Measurements from ENCODE around the gene SPOCK2.
"Not testable (repeated sequence)": the region's sequence is repeated elsewhere in the genome, so short reads cannot be mapped to it uniquely, and the experiment has no call there.

The SPOCK2 gene

DNA sequence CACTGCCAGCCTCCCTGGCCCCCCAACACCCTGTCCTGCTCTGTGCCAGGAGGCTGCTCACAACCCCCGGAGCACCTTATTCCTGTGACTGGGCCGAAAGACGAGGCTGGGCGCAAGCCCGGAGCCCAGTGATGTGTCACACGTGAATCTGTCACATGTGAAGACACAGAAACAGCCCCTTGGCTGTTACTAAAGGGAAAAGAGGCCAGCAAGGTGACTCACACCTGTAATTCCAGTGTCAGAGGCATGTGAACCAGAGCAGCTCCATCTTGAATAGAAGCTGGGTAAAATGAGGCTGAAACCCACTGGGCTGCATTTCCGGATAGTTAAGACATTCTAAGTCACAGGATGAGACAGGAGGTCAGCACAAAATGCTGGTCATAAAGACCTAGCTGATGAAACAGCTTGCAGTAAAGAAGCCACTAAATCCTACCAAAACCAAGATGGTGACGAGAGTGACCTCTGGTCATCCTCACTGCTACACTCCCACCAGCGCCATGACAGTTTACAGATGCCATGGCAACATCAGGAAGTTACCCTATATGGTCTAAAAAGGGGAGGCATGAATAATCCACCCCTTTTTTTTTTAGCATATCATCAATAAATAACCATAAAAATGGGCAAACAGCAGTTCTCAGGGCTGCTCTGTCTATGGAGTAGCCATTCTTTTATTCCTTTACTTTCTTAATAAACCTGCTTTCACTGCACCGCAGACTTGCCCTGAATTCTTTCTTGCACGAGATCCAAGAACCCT lies 55.8 kb downstream of the SPOCK2 start:
- not testable (repeated sequence) for H3K27ac Mint-ChIP-seq; H3K27me3 Mint-ChIP-seq; H3K4me1 Mint-ChIP-seq (ENCODE audit: low read depth); H3K4me3 Mint-ChIP-seq; H3K36me3 Mint-ChIP-seq (ENCODE audit: low read depth); DNase-seq; H3K9me3 Mint-ChIP-seq

DNA sequence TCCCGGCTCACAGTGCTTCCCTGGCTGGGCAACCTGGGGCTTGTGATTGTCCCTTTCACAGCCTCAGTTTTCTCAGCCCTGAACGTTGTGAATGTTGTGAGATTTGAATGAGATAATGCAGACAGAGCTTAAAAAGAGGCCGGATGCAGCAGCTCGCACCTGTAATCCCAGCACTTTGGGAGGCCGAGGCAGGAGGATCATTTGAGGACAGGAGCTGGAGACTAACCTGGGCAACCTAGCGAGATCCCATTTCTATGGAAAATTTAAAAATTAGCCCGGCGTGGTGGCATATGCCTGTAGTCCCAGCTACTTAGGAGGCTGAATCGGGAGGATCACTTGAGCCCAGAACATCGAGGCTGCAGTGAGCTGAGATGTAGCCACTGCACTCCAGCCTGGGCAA lies 56.6 kb downstream of the SPOCK2 start:
- Mint-ChIP-seq H3K36me3 (ENCODE audit: low read depth) (no peaks in the 10 kb centered on the region), H3K27ac (no peak overlapping the region), H3K4me3 (no peak overlapping the region), H3K27me3 (peaks cover 9% of the 10 kb centered on the region), H3K4me1 (ENCODE audit: low read depth) (peaks cover 6% of the 10 kb centered on the region), H3K9me3 (no peaks in the 10 kb centered on the region)
- DNase-seq, result no peak

DNA sequence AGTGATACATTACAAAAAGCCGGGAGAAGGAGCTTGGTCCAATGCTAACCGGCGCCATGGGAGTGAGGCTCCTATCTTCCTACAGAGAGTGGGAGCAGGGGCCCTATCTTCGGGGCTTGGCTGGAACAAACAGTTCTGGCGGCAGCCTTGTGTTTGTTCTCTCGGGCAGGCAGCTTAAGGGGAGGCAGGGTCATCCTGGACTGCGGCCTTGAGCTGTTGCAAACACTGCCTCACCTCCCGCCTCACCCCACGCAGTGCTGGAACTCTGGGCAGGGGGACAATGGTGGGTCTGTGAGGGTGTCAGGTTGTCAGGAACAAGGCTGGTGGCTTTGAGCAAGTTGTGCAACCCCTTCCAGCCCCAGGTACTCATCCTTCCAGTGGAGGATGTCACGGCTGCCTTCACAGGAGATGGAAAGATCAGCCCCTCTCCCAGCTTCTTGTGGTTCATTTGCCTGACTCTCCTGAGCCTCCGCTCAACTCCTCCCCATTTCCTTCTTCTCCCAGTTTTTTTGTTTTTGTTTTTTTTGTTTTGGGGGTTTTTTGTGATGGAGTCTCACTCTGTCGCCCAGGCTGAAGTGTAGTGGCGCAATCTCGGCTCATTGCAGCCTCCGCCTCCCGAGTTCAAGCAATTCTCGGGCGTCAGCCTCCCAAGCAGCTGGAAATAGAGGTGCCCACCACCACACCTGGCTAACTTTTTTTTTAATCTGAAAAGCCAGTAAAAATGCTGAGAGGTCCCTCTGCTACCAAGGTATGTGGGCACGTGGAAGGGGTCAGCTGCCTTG lies 57.4 kb downstream of the SPOCK2 start:
- Mint-ChIP-seq H3K4me1 (ENCODE audit: low read depth) (peaks cover 6% of the 10 kb centered on the region), H3K9me3 (no peaks in the 10 kb centered on the region), H3K27me3 (peaks cover 9% of the 10 kb centered on the region), H3K4me3 (no peak overlapping the region), H3K27ac (no peak overlapping the region), H3K36me3 (ENCODE audit: low read depth) (no peaks in the 10 kb centered on the region)
- DNase-seq, result no peak

DNA sequence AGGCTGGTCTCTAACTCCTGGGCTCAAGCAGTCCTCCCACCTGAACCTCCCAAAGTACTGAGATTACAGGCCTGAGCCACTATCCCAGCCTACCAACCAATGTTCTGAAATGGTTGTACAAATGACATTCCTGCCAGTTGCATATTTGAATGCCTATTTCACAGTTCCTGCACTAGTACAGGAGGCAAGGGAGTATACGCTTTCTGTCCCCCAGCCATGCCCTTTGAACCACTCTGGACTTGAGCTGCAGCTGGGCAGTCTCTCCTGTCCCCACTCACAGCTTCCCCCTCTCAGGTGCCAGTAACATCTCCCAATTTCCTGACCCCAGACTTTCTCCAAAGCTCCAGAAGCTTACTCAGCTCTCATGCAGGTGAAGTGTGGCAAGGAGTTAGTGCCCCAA lies 58.9 kb downstream of the SPOCK2 start:
- no peak overlapping the region for H3K27ac Mint-ChIP-seq
- H3K36me3 Mint-ChIP-seq (ENCODE audit: low read depth), result no peaks in the 10 kb centered on the region
- H3K9me3 Mint-ChIP-seq, result no peaks in the 10 kb centered on the region
- DNase-seq, result no peak
- peaks cover 9% of the 10 kb centered on the region for H3K27me3 Mint-ChIP-seq
- no peak overlapping the region for H3K4me3 Mint-ChIP-seq
- H3K4me1 Mint-ChIP-seq (ENCODE audit: low read depth), result peaks cover 6% of the 10 kb centered on the region

DNA sequence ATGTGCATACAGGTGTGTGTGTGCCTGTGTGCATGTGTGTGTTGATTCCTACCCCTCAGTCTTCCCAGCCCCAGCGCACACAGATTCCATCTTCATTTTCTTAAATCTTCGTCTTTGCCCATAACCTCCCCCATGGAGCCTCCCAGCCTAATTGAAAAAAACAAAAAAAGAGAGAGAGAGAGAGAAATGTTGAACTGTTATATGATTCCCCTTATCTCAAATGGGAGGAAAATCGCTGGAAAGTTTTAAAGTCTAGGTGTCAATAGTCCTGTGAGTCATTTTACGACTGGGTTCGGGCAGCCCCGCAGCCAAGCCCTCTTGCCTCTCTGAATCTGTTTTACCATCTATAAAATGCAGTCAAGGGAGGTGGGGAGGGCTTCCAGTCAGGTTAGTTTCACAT lies 60.9 kb downstream of the SPOCK2 start:
- Mint-ChIP-seq H3K4me1 (ENCODE audit: low read depth) (peaks cover 6% of the 10 kb centered on the region), H3K9me3 (no peaks in the 10 kb centered on the region), H3K27ac (no peak overlapping the region), H3K36me3 (ENCODE audit: low read depth) (no peaks in the 10 kb centered on the region), H3K27me3 (peaks cover 7% of the 10 kb centered on the region), H3K4me3 (no peak overlapping the region)
- no peak for DNase-seq

DNA sequence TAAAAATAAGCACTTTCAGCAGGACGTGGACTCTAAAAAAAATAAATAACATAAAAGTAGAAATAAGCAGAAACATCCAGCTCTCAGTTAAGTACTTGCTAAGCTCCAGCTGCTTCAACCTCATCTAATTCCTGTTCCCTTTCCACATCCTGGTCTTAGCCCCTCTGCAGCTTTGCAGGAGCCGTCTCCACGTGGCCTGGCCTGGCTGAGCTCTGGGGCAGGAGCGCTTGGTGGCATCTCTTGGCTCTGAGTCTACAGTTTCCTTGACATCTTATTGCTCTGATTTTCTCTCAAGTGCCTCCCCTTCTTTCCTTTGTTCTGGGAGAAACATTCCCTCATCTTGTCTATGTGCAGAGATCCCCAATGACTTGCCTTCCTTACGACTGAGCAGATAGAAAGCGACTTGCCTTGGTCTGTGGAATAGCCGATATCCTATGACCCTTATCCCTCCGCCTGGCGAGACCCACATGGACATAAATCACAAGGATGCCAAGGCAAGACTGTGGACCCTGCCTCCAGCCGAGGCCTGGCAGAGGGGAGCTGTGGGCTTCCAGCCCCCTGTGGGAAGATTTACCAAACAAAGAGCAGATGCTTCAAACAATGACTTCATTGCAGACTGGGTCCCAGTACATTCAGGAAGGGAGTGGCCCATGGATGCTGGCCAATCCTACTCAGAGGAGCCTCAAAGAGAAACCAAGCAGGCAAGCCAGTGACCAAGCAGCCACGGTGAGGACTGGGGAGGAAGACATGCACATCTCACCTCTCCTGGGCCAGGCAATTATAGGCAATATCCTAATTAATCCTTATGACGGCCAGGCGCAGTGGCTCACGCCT lies 61.9 kb downstream of the SPOCK2 start:
- no peak for DNase-seq
- Mint-ChIP-seq H3K36me3 (ENCODE audit: low read depth) (no peaks in the 10 kb centered on the region), H3K27ac (no peak overlapping the region), H3K9me3 (no peaks in the 10 kb centered on the region), H3K4me1 (ENCODE audit: low read depth) (peaks cover 6% of the 10 kb centered on the region), H3K27me3 (peaks cover 7% of the 10 kb centered on the region), H3K4me3 (no peak overlapping the region)

DNA sequence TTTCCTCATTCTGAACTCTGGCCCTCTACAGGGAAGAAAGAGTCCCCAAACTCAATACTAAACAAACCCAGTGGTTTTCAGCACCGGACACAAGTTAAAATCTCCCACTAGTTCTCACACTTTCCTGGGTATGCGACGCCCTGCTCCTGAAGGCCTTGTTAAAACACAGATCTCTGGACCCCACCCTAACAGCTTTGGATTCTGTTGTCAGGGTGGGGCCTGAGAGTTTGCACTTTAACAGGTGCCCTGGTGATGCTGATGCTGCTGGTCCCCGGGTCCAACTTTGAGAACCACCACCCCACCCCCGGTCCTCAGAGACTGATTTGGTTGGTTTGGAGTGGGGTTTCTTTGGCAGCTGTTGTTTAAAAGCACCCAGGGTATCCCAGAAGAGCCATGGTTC lies 62.5 kb downstream of the SPOCK2 start:
- Mint-ChIP-seq H3K27me3 (peaks cover 7% of the 10 kb centered on the region), H3K9me3 (no peaks in the 10 kb centered on the region), H3K27ac (no peak overlapping the region), H3K4me3 (no peak overlapping the region), H3K36me3 (ENCODE audit: low read depth) (no peaks in the 10 kb centered on the region), H3K4me1 (ENCODE audit: low read depth) (peaks cover 6% of the 10 kb centered on the region)
- no peak for DNase-seq

DNA sequence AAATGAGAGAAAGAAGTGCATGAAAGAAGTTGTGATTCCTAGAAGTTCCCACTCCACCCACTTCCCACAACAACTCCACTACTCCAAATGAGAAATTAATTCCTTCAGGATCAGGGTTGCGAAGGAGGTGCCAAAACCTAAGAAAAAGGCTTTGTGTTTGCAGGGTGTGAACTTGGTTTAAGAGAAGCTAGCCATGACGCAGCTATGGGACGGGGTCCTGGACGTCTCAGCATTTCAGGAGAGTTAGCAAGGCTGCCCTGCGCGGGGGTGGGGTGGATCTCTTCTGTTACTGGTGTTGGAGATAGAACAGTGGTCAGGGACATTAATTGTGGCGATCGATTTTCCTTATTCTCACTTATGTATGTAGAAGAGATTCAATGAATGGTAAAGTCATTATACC lies 63.0 kb downstream of the SPOCK2 start:
- Mint-ChIP-seq H3K27ac (no peak overlapping the region), H3K4me3 (no peak overlapping the region), H3K27me3 (peaks cover 5% of the 10 kb centered on the region), H3K9me3 (no peaks in the 10 kb centered on the region), H3K4me1 (ENCODE audit: low read depth) (peaks cover 6% of the 10 kb centered on the region), H3K36me3 (ENCODE audit: low read depth) (no peaks in the 10 kb centered on the region)
- DNase-seq, result no peak

DNA sequence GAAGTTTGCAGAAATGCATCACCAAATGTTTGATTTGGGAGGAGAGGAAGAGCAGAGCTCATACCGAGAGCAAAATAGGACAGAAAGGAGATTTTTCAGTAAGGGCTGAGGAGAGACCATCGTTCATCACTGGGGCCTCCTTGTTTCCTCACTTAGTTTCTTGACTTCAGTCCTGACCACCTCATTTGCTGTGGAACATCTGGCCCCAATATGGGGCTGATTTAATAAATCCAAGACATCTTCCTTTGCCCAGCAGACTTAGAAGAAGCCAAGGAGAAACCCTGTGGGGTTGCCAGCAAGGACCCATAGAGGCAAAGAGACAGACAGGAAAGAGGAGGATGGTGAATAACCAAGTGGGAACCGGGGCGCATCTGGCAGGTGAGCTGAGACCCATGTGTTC lies 63.8 kb downstream of the SPOCK2 start:
- H3K36me3 Mint-ChIP-seq (ENCODE audit: low read depth), result no peaks in the 10 kb centered on the region
- no peaks in the 10 kb centered on the region for H3K9me3 Mint-ChIP-seq
- no peak overlapping the region for H3K27ac Mint-ChIP-seq
- H3K27me3 Mint-ChIP-seq, result peaks cover 4% of the 10 kb centered on the region
- no peak overlapping the region for H3K4me3 Mint-ChIP-seq
- no peak for DNase-seq
- H3K4me1 Mint-ChIP-seq (ENCODE audit: low read depth), result peaks cover 6% of the 10 kb centered on the region

DNA sequence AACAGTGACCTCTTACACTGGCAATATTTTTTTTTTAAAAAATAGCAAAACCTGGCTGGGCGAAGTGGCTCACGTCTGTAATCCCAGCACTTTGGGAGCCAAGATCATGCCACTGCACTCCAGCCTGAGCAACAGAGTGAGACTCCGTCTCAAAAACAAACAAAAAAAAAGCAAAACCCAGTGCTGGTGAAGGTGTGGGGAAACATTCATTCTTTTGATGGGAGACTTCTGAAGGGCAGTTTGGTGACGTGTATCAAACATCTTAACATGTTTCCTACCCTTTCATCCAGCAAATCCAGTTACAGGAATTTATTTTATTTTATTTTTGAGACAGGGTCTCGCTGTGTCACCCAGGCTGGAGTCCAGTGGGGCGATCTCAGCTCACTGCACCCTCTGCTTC lies 66.1 kb downstream of the SPOCK2 start:
- no peak for DNase-seq
- Mint-ChIP-seq H3K36me3 (ENCODE audit: low read depth) (no peaks in the 10 kb centered on the region), H3K27ac (no peak overlapping the region), H3K4me3 (no peak overlapping the region), H3K9me3 (no peaks in the 10 kb centered on the region), H3K27me3 (peaks cover 4% of the 10 kb centered on the region), H3K4me1 (ENCODE audit: low read depth) (no peaks in the 10 kb centered on the region)

DNA sequence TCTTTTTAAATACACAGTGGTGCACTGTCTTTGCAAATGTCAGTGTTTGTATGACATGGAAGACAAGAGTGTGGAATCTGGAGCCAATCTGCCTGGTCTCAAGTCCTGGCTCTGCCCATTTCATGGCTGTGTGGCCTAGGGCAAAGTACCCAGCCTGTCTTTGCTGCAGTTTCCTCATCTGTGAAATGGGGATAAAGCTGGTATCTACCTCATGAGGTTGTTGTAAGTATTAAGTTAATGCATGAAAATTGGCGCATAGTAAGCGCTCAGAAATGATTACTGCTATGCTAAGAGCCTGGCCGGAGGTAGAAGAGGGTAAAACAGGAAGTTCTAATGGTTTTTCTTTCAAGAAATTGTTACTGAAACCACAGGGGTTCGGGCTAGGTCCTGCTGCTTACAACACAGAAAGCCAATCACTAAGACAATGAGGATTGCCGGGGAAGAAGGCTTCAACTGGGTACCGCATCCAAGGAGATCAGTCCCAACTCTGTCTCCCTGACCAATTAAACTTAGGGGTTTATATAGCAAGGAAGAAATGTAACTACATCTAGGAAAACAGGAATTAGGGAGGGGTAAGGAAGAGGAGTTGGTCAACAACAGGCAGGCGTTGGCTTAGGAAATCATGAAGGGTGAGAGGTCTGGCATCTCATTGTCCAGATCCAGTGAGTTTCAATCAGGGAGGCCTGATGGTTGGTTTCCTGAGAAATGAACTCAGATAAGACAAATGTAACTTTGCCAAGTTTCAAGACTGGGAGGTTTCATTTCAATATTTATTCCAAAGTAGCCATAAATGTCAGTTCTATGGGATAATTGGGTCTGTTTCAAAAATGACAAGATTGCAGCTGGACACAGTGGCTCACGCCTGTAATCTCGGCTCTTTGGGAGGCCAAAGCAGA lies 67.2 kb downstream of the SPOCK2 start:
- Mint-ChIP-seq H3K4me1 (ENCODE audit: low read depth) (no peaks in the 10 kb centered on the region), H3K27ac (no peak overlapping the region), H3K36me3 (ENCODE audit: low read depth) (no peaks in the 10 kb centered on the region), H3K4me3 (no peak overlapping the region), H3K27me3 (peaks cover 4% of the 10 kb centered on the region), H3K9me3 (no peaks in the 10 kb centered on the region)
- DNase-seq, result no peak

DNA sequence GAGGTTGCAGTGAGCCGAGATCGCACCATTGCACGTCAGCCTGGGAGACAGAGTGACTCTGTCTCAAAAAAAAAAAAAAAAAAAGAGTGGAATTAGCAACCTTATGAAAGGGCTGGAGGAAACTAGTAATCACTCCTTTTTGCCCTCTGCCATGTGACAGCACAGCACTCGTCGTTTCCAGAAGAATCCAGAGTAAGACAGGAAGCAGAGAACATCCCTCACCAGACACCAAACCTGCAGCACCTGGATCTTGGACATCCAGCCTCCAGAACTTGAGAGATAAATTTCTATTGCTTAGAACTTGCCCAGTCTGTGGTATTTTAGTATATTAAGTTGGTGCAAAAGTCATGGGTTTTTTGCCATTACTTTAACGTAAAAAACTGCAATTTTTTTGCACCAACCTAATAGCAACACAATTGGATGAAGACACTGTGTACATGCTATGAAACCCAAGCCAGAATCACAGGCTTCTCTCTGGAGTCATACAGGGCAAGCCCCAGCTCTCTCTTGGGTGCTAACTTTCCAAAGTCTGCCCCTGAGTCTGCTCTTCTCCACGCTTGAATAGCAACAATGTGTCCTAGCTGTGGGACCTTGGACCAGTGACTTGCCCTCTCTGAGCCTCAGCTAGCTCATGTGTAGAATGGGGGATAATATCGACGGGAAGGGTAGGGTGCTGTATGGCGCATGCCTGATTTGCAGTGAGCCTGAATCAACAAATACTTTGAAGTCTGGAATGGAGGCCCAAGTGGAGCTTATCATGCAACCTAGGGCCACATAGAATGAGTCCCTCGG lies 69.1 kb downstream of the SPOCK2 start:
- Mint-ChIP-seq H3K4me3 (no peak overlapping the region), H3K9me3 (no peaks in the 10 kb centered on the region), H3K4me1 (ENCODE audit: low read depth) (no peaks in the 10 kb centered on the region), H3K27me3 (peaks cover 4% of the 10 kb centered on the region), H3K27ac (no peak overlapping the region), H3K36me3 (ENCODE audit: low read depth) (no peaks in the 10 kb centered on the region)
- no peak for DNase-seq

DNA sequence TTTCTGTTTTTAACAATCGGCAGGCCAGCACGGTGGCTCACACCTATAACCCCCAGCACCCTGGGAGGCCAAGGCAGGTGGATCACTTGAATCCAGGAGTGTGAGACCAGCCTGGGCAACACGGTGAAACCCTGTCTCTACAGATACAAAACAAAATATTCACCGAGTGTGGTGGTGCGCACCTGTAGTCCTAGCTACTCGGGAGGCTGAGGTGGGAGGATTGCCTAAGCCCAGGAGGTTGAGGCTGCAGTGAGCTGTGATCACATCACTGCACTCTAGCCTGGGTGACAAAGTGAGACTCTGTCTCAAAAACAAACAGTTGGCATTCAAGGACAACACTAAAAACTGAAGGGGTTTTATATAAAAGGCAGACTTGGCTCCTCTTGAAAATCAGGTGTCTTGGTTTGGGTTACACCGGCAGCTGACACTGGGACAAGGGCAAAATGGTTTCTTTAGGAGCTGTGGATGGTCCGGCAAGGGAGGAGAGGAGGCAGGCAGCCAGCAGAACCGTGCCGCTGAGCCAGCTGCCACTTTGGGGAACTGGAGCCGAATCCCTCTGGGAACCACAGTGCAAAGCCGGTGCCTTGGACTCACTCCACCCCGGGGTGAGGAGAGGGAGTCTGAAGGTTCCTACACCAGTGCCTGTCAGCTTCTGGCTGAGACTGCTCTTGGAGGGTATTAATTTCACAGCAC lies 71.6 kb downstream of the SPOCK2 start:
- no peak overlapping the region for H3K27ac Mint-ChIP-seq
- H3K9me3 Mint-ChIP-seq, result no peaks in the 10 kb centered on the region
- peaks cover 4% of the 10 kb centered on the region for H3K27me3 Mint-ChIP-seq
- DNase-seq, result no peak
- no peaks in the 10 kb centered on the region for H3K4me1 Mint-ChIP-seq (ENCODE audit: low read depth)
- no peaks in the 10 kb centered on the region for H3K36me3 Mint-ChIP-seq (ENCODE audit: low read depth)
- no peak overlapping the region for H3K4me3 Mint-ChIP-seq

All from activated T-cell treated with anti-CD3 and anti-CD28 coated beads, Interleukin-2, amount 50 U/mL, for 24 hours (primary cell).